22Rv1 (cell line): ENCODE results near the gene UBAP1L.

ENCODE experiments used
- H3K27ac ChIP-seq: fragments of 450-650 bp; 2 replicates; pipeline ENCODE4 v1.5.1; 2017
- ZFX ChIP-seq: fragments of 450-650 bp; IDR thresholded peaks from 2 replicates; pipeline ENCODE4 v1.6.1; 2017; ENCODE audit warnings: antibody characterized with exemption, borderline replicate concordance
- TF ChIP-seq, protein P1 (sequence below): fragments of 450-650 bp; IDR thresholded peaks from 2 replicates; pipeline ENCODE4 v1.5.1; 2017; ENCODE audit warnings: mild to moderate bottlenecking

UBAP1L gene

DNA sequence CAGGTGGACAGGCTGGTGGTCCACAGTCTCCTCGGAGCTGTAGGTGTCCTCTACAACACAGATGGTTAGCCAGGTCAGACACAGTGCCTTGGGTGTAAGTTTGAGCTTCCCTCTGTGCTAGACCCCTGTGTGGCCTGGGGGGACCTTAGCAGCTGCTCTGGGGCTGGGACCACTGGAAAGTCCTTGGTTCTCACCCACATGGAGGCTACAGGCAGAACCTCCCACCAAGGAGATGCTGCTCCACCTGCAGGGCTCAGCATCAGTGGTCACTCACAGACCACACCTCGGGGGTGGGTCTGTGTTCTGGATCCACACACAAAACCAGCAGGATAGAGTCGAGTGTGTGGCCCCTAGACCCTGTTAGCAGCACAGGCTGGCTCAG is 55.6 kb downstream of the UBAP1L start:
- TF ChIP-seq ZFX = no peak
- TF ChIP-seq, protein P1, sequence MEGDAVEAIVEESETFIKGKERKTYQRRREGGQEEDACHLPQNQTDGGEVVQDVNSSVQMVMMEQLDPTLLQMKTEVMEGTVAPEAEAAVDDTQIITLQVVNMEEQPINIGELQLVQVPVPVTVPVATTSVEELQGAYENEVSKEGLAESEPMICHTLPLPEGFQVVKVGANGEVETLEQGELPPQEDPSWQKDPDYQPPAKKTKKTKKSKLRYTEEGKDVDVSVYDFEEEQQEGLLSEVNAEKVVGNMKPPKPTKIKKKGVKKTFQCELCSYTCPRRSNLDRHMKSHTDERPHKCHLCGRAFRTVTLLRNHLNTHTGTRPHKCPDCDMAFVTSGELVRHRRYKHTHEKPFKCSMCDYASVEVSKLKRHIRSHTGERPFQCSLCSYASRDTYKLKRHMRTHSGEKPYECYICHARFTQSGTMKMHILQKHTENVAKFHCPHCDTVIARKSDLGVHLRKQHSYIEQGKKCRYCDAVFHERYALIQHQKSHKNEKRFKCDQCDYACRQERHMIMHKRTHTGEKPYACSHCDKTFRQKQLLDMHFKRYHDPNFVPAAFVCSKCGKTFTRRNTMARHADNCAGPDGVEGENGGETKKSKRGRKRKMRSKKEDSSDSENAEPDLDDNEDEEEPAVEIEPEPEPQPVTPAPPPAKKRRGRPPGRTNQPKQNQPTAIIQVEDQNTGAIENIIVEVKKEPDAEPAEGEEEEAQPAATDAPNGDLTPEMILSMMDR = no peak
- H3K27ac ChIP-seq = no peak overlapping the region

DNA sequence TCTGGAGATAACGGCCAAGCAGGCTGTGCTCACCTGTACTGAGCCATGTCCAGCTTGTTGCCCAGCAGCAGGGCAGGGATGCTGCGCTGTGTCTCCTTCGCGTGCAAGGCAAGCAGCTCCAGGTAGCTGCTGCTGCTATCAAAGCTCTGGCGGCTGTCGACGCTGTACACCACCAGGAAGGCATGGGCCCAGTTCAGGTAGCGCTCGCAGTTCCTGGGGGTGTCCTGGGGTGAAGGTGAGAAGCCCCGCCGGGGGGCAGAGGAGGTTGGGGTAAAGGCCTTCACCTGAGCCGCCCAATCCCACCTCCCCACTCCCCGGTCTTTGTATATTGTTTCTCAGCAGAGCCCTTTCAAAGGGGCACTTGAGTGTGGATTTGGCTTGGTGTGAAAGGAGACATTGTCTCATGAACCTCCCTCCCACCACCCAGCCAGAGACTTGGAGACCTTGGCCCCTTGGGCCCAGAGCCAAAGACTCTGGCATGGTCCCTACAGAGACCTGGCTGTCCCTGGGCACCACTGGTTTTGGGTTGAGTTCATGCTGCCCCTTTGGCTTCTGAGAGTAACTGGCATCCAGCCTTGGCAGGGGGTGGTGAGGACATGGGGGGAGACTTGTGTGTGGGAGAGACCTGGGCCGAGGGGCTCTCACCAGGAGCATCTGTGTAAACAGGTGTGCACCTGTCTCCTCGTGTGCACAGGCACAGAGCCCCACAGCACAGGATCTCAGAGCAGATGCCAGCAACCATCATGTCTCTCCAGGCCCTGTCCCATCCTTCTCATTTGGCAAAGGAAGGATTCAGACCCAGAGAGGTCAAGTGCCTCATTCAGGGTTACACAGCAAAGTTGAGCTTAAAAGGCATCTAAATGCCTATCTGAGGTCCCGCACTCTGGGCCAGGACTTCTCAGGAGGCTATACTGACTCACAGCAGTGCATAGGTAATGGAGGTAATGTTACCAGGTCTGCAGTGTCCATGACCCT is 56.3 kb downstream of the UBAP1L start:
- TF ChIP-seq, protein P1 = no peak
- no peak for TF ChIP-seq ZFX
- H3K27ac ChIP-seq = no peak overlapping the region

DNA sequence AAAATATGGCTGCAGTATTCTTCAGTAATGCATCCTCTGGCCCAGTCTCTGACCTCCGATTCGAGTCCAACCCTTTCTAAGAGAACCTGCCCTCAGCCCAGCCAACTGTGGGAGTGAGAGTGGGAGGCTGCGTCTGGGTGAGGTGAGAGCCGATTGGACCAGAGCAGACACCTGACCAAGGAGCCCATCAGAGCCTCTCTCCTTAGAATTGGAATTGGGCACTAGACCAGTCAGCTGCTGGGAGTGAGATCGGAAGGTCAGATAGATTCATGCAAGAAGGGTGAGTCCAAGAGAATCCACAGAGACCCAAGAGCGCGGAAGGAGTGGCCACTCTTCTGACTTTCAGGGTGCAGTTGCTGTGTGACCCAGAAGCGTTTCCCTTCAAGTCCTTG is 57.5 kb downstream of the UBAP1L start:
- TF ChIP-seq, protein P1 = no peak
- no peak for TF ChIP-seq ZFX
- no peak overlapping the region for H3K27ac ChIP-seq

DNA sequence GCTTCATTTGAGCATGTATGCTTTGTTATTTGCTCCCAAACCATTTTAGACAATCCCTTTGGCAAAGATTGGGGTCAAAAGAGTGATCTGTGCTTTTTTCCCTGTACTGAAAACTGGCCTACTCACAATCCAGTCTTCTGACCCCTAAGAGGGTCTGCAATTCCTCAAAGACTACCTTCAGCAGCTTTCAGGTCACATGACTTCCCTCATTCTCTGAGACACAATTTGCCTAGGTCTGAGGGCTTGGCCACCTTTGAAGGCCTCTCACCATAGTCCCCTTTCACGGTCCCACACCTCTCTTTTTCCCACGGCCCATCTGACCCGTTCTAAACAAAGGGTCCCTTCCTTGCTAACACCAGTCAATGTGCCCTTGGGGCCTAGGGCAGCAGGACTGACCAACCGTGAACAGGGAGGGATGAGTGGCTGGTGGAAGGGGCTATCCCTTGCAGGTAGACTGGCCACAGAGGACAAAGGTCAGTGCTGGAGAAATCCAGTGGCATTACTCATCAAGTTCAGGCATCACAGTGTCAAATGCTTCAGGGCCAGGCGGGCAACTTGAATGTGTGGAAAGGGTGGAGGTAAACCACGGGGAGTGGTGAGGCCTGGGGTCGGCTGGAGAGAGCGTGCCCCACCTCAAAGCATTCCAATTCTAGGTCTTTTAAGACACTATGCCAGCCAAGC is 58.0 kb downstream of the UBAP1L start:
- no peak overlapping the region for H3K27ac ChIP-seq
- TF ChIP-seq, protein P1 = no peak
- no peak for TF ChIP-seq ZFX

DNA sequence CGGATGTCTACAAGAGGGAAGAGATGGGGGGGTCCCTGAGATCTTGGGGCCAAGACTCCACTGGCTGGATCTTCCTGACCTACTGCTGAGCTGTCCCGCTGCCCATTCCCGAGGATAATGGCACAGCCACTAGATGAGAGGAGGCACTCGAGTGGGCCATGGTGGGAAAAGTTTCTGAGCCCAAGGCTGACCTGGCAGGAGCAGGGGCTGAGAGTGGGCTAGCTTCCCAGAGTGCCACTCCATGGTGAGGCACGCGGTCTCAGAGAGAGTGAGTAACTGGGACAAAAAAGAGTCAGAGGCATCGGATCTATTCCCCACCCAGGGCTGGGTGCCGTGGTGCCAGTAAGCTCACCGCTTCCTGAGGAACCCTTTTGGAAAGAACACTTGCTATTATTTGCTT is 58.9 kb downstream of the UBAP1L start:
- TF ChIP-seq, protein P1 = no peak
- TF ChIP-seq ZFX = no peak
- no peak overlapping the region for H3K27ac ChIP-seq

DNA sequence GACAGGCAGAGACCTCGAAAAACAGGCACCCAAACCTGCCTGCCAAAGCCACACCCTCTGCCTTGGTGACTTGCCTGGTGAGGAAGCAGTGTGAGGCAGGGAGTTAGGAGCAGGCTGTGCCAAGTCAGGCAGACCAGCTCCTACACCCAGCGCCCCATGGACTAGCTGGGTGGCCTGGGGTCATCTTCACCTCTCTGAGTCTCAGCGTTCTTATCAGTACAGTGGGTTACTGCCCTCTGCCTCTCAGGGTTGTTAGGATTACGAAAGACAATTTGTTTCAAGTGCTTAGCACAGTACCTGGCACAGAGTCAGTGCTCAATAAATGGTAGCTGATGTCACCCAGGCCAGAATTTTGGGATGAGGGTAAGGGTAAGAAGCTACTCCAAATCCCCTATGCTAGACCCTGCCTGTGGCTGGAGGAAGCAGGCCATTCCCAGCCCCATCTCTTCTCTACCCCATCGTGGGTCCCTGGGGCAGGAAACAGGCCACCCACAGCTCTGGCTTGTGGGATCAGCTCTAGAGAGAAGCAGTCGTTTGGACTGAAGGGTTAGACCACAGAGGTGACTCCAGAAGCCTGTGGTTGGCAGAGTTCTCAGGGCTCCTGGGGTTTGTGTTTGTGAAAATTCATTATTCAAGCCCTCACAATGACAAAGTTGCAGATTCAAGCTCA is 59.7 kb downstream of the UBAP1L start:
- TF ChIP-seq, protein P1 = no peak
- TF ChIP-seq ZFX = no peak
- H3K27ac ChIP-seq = no peak overlapping the region
